Skeletal muscle satellite cell (primary cell): ENCODE measurements around the gene HHIP. TPM values are rescaled to one million over a fixed set of nuclear protein-coding genes. Genes with fewer than 3 reads are reported as not detected.
A peak's percentile ranks its signal among the peaks of the same experiment; 100 is the strongest.

ENCODE experiments used
- H3K27me3 ChIP-seq: 2 replicates; pipeline ENCODE4 v1.7.0; 2013; ENCODE audit warnings: low read length; ENCODE audit not compliant: control insufficient read depth, insufficient read depth
- H3K36me3 ChIP-seq: 2 replicates; pipeline ENCODE4 v1.7.0; 2013; ENCODE audit warnings: mild to moderate bottlenecking, control low read depth, low read length; ENCODE audit not compliant: insufficient read depth
- H3K4me1 ChIP-seq: 2 replicates; pipeline ENCODE4 v1.7.0; 2013; ENCODE audit warnings: low read length; ENCODE audit not compliant: control insufficient read depth, insufficient read depth
- H3K4me2 ChIP-seq: 2 replicates; pipeline ENCODE4 v1.7.0; 2013; ENCODE audit warnings: mild to moderate bottlenecking, low read length
- H3K4me3 ChIP-seq: 2 replicates; pipeline ENCODE4 v1.7.0; 2013; ENCODE audit warnings: low read length
- H3K9ac ChIP-seq: 2 replicates; pipeline ENCODE4 v1.7.0; 2013; ENCODE audit warnings: mild to moderate bottlenecking, low read depth, low read length, moderate library complexity
- H3K9me3 ChIP-seq: replicated peaks from 2 replicates; pipeline ENCODE4 v1.7.0; 2013; ENCODE audit warnings: mild to moderate bottlenecking, control low read depth, low read length
- total RNA-seq: library from RNA; depleted of rRNA; stranded (reverse); fragments of >200 nt; gene quantifications from 2 replicates; pipeline ENCODE4 v1.2.3, GENCODE V29; 2012; rRNA removed

HHIP gene
- 3.1 and 16.0 TPM in 2 replicates for total RNA-seq

DNA sequence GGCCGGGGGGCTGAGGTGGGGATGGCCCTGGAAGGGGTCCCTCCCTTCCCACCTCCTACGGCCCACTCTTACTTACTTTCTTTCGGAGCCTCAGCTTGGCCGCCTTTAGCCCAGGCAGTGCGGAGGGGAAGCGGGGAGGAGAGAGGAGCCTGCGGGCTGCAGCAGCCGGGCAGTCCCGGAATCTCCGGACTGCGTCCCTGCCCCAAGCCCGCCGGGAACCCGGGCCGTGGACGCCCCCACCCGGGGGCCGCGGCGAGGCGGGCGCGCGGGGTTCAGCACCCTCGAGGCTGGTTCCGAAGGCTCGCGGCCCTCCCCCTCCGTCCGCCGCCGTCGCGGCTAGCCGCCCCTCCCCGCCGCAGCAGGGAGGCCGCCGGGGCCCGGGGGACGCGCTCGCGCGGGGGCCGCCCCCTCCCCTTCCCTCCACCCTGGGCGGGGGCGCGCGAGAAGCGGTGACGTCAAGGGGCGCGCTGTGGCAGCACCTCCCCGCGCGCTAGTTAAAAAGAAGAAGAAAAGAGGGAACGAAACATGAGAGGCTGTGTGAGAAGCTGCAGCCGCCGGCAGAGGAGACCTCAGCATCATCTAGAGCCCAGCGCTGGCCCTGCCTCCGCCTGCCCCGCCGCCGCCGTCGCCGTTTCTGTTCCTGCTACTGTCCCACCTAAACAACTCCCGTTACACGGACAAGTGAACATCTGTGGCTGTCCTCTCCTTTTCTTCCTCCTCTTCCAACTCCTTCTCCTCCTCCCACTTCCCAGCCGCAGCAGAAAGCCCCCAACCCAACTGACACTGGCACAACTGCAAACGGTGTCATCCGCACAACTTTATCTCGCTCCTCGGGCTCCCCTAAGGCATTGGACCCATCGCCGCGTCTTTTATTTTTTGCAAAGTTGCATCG is at the start of gene HHIP:
HHIP (plus strand) TSS at position 526 of the 892 bp plus-strand sequence. CDS start 520 bp downstream, outside the sequence.
- H3K4me2 ChIP-seq: peak within 1 kb of the TSS; percentile 99
- H3K36me3 ChIP-seq: peaks cover 6% of the 10 kb centered on the region
- no peaks in the 10 kb centered on the region for H3K9me3 ChIP-seq
- peak within 1 kb of the TSS; percentile 95 for H3K4me3 ChIP-seq
- peak within 1 kb of the TSS; percentile 85 for H3K9ac ChIP-seq
- H3K4me1 ChIP-seq: peaks cover 18% of the 10 kb centered on the region
- no peaks in the 10 kb centered on the region for H3K27me3 ChIP-seq

DNA sequence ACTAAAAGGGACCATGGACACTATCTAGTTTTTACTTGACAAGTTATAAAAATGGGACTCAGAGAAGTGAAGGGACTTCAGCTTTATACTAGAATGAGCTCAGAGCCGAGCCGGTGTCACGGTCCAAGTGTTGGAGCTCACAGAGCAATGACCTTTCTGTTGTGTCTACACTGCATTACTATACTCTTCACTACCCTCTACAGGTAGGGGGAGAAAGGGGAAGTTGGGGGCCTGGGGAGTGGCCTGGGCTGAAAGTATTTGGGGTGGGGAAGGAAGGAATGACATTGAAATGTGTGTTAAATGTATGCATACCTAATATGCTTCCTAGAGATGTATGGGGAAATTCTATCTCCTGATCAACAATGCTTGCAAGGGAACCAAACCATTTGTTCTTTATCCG is 48.8 kb upstream of the HHIP start:
- Histone ChIP-seq H3K27me3 (no peaks in the 10 kb centered on the region), H3K36me3 (no peaks in the 10 kb centered on the region), H3K9me3 (no peaks in the 10 kb centered on the region), H3K4me1 (peaks cover under 1% of the 10 kb centered on the region), H3K4me2 (no peak overlapping the region), H3K4me3 (no peak overlapping the region), H3K9ac (no peak overlapping the region)

DNA sequence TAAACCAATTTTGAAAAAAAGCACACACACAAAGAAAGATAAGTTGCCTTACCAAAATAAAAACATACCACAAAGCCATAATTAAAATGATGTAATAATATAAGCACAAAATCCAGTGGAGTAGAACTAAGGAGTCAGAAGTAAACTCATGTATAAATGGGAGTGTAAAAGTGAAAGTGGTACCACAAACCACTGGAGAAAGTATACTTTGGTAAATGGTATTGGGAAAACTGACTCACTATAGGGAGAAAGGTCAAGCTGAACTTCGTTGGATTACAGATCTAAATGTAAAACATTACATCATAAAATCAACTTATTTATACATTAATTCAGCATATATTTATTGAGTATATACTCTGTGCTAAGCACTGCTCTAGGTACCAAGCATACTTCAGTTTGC is 46.3 kb upstream of the HHIP start:
- no peaks in the 10 kb centered on the region for H3K4me1 ChIP-seq
- no peaks in the 10 kb centered on the region for H3K27me3 ChIP-seq
- H3K9me3 ChIP-seq: no peaks in the 10 kb centered on the region
- no peak overlapping the region for H3K4me3 ChIP-seq
- H3K9ac ChIP-seq: no peak overlapping the region
- H3K4me2 ChIP-seq: no peak overlapping the region
- H3K36me3 ChIP-seq: no peaks in the 10 kb centered on the region

- no peaks in the 10 kb centered on the region for H3K27me3 ChIP-seq
- no peak overlapping the region for H3K4me3 ChIP-seq
- H3K9me3 ChIP-seq: no peaks in the 10 kb centered on the region
- H3K4me1 ChIP-seq: peaks cover 4% of the 10 kb centered on the region
- no peak overlapping the region for H3K9ac ChIP-seq
- no peak overlapping the region for H3K4me2 ChIP-seq
- no peaks in the 10 kb centered on the region for H3K36me3 ChIP-seq
Measured at GRCh38 chr4:144611850-144612249, 34.1 kb upstream of the HHIP start.

GRCh38 chr4:144614850-144615585 is 30.9 kb upstream of the HHIP start:
- H3K9ac ChIP-seq: no peak overlapping the region
- H3K36me3 ChIP-seq: no peaks in the 10 kb centered on the region
- peaks cover 4% of the 10 kb centered on the region for H3K4me1 ChIP-seq
- H3K9me3 ChIP-seq: no peaks in the 10 kb centered on the region
- H3K4me2 ChIP-seq: no peak overlapping the region
- H3K4me3 ChIP-seq: no peak overlapping the region
- H3K27me3 ChIP-seq: no peaks in the 10 kb centered on the region

GRCh38 chr4:144621681-144622080 is 24.3 kb upstream of the HHIP start:
- Histone ChIP-seq H3K36me3 (no peaks in the 10 kb centered on the region), H3K4me2 (no peak overlapping the region), H3K9me3 (no peaks in the 10 kb centered on the region), H3K4me1 (no peaks in the 10 kb centered on the region), H3K4me3 (no peak overlapping the region), H3K27me3 (no peaks in the 10 kb centered on the region), H3K9ac (no peak overlapping the region)

DNA sequence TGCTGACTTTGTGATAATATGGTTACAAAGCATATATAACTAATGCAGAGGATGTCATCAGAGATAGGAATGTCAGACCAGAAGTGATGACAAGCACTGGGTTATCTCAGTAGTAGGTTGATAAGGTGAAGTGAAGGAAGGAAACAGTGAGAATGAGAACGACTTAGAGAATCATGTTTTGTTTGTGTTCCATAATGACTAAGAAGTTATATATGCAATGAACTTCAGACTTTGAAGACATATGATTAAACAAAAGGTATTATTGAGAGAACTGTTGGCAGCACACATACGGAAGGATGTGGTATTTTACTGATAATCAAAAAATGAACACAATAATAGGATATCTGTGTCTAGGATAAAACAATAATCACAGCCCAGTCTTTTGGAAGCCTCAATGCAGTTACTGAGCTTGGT is 18.3 kb upstream of the HHIP start:
- H3K27me3 ChIP-seq: no peaks in the 10 kb centered on the region
- H3K4me1 ChIP-seq: peaks cover 9% of the 10 kb centered on the region
- no peak overlapping the region for H3K4me2 ChIP-seq
- H3K9ac ChIP-seq: no peak overlapping the region
- no peaks in the 10 kb centered on the region for H3K9me3 ChIP-seq
- H3K36me3 ChIP-seq: no peaks in the 10 kb centered on the region
- H3K4me3 ChIP-seq: no peak overlapping the region

DNA sequence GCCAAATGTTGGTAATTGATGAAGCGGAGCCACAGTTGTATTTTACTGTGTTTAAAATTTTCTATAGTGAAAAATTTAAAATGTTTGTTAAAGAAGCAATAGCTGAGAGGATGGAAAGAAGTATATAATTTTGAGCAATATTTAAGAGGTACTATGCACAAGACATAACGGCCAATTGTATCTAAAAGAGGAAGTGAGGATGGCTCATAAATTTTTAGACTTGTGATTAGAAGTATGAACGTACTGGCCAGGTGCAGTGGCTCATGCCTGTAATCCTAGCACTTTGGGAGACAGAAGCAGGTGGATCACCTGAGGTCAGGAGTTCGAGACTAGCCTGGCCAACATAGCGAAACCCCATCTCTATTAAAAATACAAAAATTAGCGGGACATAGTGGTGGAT is 12.7 kb upstream of the HHIP start:
- H3K27me3 ChIP-seq: no peaks in the 10 kb centered on the region
- H3K9me3 ChIP-seq: no peaks in the 10 kb centered on the region
- no peaks in the 10 kb centered on the region for H3K4me1 ChIP-seq
- H3K36me3 ChIP-seq: no peaks in the 10 kb centered on the region
- H3K4me2 ChIP-seq: no peak overlapping the region
- no peak overlapping the region for H3K4me3 ChIP-seq
- no peak overlapping the region for H3K9ac ChIP-seq

DNA sequence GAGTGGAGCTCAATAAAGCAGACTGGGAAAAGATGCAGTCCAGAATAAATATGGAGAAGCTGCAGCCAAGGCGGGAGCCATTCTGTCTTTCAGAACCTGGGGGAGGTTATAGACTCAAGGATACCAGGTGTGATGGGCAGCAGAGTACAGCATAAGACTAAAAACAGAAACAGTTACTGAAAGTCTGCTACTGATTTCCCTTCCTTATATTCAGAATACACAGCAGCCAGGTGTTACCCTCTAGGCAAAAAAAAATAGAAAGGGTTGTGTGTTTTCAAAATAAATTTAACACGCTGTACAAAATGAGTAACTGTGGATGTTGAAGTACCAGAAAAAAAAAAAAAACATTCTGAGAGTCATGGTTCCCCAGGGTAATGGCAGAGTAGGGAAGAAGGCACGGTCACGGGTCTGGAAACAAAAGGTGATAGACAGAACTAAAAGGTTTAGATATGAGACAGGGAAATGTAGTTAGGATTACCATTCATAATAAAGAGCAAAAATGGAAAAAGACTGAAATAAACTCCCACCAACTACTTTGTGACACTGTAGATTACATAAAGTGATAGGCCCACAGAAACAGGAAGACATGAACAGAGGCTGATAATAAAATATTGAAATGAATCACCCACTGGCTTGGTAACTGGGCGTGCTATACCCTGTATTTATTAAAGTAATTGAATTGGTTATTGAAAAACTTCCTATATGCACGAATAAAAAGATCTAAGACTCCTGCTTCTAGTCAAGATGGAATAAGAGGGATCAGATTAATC is 10.8 kb upstream of the HHIP start:
- H3K4me1 ChIP-seq: no peaks in the 10 kb centered on the region
- H3K27me3 ChIP-seq: no peaks in the 10 kb centered on the region
- no peak overlapping the region for H3K4me3 ChIP-seq
- H3K9ac ChIP-seq: no peak overlapping the region
- H3K36me3 ChIP-seq: no peaks in the 10 kb centered on the region
- H3K9me3 ChIP-seq: no peaks in the 10 kb centered on the region
- no peak overlapping the region for H3K4me2 ChIP-seq

DNA sequence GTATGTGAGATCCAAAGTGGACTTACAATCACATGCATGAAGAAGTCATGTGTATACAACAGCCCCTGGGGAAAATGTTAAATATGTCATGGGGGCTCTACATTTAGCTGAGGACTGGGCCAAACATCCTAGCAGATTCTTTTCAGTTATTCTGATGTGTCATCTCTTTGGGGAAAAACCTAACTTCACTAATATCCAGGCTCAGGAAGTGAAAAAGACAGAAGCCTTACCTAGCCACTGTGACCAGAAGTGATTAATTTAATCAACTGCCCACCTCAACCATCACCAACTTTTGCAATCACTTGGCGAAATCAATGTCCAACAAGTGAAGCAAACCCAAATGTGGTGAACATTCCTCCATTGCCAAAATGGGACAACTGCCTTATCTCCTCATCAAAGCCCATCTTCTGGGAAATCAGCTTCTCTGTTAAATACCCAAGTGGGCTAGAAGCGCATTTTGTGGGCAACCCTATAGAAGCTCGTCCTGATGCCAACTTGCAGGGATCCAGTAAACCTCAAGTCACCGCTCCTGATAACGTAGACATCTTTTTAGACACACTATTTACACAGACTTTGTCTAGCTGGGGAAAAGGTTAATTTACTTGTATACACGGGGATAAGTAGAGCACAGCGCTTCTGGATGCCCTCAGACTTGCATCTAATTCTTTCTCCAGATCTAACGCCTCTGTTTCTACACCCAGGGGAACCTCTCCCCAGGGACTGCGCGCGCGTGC is 1.4 kb upstream of the HHIP start:
- H3K9ac ChIP-seq: peak overlapping the region; percentile 85
- peak overlapping the region; percentile 99 for H3K4me2 ChIP-seq
- no peaks in the 10 kb centered on the region for H3K27me3 ChIP-seq
- no peaks in the 10 kb centered on the region for H3K9me3 ChIP-seq
- H3K4me1 ChIP-seq: peaks cover 5% of the 10 kb centered on the region
- peak overlapping the region; percentile 95 for H3K4me3 ChIP-seq
- peaks cover 6% of the 10 kb centered on the region for H3K36me3 ChIP-seq
